GM12801 (cell line): ENCODE results near the gene FAM78A.

Experiments
- TF ChIP-seq, protein P1 (sequence below): IDR thresholded peaks from one replicate; pipeline ENCODE4 v1.5.1; 2011; ENCODE audit warnings: control low read depth; ENCODE audit not compliant: insufficient read length; ENCODE audit errors: extremely low read depth

FAM78A gene

GRCh38 chr9:131278702-131279111, 2.4 kb upstream of the FAM78A start:
- TF ChIP-seq, protein P1, sequence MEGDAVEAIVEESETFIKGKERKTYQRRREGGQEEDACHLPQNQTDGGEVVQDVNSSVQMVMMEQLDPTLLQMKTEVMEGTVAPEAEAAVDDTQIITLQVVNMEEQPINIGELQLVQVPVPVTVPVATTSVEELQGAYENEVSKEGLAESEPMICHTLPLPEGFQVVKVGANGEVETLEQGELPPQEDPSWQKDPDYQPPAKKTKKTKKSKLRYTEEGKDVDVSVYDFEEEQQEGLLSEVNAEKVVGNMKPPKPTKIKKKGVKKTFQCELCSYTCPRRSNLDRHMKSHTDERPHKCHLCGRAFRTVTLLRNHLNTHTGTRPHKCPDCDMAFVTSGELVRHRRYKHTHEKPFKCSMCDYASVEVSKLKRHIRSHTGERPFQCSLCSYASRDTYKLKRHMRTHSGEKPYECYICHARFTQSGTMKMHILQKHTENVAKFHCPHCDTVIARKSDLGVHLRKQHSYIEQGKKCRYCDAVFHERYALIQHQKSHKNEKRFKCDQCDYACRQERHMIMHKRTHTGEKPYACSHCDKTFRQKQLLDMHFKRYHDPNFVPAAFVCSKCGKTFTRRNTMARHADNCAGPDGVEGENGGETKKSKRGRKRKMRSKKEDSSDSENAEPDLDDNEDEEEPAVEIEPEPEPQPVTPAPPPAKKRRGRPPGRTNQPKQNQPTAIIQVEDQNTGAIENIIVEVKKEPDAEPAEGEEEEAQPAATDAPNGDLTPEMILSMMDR = no peak

- TF ChIP-seq, protein P1 = no peak
These were observed 1.8 kb upstream of the FAM78A start for GRCh38 chr9:131277910-131278701.

DNA sequence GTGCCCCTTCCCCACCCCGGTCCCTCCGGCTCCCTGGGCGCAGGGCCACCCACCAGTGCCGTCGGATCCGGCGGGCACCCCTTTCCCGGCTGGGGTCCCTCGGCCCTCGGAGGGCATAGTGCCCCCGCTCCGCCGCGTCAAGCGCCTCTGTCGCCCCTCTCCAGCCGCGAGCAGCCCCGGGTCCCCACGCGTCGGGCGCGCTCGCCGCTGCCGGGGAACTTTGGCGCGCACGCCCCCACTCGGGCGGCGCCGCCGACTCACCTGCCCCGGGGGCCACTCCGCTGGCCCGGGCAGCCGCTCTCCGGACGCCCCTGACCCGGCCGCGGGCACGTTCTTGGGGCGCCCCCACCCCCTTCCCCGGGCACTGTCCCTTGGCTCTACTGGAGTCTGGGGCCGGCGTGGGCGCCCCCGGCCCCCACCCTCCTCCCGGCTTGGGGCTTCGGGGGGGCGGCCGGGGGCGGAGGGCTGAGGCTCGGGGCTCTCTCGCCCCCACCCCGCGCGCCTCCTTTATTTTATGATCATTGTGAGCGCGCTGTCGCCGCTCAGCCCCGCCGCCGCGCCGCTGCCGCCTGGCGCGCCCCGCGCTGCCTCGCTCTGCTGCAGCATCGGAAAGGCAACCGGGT, 1.1 kb upstream of the FAM78A start:
- TF ChIP-seq, protein P1 = no peak

DNA sequence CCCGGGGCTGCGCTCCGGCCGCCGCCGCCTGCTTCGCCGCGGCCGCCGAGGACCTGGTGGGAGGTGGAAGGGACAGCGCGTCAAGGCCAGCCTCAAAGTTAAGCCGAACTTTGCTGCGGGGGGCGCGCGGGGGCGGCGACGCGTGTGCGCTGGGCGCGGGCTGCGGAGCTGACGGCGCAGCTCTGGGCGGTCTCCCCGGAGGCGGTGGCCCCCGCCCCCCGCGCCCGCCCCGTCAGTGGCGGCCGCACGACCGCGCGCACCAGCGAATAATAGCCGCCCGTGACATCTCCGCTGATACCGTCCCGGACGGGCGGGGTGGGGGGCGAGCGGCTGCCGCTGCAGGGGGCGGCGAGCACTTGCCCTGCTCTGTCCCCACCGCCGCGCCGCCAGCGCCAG, 579 bp upstream of the FAM78A start:
- TF ChIP-seq, protein P1 = no peak

DNA sequence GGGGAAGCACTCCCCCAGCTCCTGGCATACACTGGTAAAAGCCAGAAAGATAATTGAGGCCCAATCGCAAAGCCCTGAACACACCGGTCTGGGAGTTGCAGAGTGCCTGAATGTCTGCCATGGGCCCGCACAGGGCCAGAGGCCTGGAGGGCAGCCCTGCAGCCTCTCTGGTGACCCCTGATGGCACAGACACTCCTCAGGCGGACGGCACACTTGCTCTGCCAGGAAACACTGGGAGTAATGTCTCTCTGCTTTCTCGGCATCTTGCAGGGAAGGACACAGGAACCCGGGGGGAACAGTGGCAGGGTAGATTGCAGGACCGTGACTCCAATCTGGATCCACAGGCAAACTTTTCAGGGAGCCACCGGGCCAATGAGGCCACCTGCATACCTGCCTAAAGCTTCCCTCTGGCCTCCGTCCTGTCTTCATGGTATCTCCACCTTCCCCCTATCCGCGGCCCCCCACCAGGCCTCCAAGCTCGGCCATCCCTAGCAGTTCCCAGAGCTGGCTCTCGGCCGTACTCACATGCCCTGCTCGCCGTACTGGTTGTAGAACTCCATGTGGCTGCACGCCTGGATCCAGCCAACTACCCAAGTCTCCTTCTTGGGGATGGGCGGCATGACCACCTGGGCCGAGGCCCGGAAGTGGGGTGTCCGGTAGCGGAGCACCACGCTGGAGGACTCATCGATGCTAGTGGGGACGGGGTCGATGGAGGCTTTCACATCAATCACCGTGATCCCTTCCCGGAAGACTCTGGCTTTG, 797 bp downstream of the FAM78A start:
- TF ChIP-seq, protein P1 = no peak

DNA sequence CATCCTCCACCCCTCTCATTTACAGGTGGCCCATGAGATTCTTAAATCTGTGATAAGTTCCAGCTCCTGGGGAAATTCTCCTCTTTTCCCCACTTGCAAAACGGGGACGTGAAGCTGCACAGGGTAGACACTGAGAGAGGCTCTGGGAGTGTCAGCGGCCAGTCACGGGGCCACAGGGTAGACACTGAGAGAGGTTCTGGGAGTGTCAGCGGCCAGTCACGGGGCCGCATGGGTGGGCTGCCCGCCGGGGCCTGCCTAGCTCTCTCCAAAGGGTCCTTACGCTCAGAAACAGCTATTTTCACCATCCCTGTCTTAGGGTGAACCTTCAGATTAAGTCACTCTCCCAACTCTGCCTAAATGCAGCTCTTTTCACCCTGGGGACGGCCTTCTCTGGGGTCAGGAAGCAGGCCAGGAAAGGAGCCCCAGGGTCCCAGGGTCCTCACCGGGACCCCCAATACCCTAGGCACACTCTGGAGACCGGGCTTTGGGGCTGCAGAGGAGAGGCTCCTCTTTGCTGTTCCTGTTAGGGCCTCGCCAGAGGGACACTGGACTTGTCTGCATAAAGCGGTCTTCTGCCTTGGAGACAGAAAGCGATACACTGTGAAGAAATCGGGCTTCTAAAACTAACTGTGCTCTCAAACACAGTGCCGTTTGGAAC, 1.5 kb downstream of the FAM78A start:
- TF ChIP-seq, protein P1 = no peak
